GM10266 (cell line): ENCODE measurements around the gene RAB3GAP2.

ENCODE experiments used
- DNase-seq: peaks from one replicate; pipeline ENCODE4 v3.0.0; 2012; ENCODE audit errors: extremely low spot score
- TF ChIP-seq, protein P1 (sequence below): IDR thresholded peaks from 2 replicates; pipeline ENCODE4 v1.5.1; 2012; ENCODE audit warnings: mild to moderate bottlenecking, low read depth; ENCODE audit not compliant: control insufficient read depth, insufficient read depth; ENCODE audit errors: missing control alignments

The RAB3GAP2 gene

DNA sequence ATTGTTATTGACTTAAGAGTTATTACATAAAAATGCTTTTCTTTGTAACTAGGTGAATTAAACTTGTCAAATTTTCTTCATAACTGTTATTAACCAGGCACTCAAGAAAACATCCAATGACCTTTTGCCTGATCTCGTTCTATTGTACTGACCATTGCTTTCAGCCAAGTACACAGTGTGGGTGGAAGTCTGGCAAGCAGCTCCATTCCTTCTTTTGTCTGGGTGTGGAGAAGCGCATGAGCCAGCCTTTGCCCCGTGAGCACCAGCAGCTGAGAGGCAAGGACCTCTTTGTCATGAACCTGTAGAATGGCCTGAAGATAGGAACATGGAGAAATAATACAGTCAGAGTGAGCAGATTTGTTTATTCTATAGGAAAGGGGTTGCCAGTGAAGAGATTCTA is 120.8 kb downstream of the RAB3GAP2 start:
- TF ChIP-seq, protein P1, sequence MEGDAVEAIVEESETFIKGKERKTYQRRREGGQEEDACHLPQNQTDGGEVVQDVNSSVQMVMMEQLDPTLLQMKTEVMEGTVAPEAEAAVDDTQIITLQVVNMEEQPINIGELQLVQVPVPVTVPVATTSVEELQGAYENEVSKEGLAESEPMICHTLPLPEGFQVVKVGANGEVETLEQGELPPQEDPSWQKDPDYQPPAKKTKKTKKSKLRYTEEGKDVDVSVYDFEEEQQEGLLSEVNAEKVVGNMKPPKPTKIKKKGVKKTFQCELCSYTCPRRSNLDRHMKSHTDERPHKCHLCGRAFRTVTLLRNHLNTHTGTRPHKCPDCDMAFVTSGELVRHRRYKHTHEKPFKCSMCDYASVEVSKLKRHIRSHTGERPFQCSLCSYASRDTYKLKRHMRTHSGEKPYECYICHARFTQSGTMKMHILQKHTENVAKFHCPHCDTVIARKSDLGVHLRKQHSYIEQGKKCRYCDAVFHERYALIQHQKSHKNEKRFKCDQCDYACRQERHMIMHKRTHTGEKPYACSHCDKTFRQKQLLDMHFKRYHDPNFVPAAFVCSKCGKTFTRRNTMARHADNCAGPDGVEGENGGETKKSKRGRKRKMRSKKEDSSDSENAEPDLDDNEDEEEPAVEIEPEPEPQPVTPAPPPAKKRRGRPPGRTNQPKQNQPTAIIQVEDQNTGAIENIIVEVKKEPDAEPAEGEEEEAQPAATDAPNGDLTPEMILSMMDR = no peak

DNA sequence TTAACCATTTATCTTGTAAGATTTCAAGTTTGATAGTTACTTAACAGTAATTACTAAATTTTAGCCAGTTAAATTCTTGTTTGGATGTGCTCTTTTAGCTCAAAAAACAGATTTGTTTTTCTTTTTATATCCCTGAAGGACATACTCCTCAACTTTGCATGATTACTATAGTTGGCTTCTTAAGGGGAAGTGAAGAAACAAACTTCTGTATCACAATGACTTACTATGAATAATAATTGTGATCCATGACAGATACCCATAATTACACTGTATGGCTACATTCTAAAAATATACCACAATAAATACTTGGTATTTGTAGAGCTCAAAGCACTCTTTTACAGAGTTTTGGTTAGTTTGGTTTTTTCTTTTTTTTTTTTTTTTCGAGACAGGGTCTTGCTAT is 122.5 kb downstream of the RAB3GAP2 start:
- no peak for DNase-seq
- TF ChIP-seq, protein P1 = no peak

More for the DNA sequence above, 120.8 kb downstream of the RAB3GAP2 start:
- no peak for DNase-seq

DNA sequence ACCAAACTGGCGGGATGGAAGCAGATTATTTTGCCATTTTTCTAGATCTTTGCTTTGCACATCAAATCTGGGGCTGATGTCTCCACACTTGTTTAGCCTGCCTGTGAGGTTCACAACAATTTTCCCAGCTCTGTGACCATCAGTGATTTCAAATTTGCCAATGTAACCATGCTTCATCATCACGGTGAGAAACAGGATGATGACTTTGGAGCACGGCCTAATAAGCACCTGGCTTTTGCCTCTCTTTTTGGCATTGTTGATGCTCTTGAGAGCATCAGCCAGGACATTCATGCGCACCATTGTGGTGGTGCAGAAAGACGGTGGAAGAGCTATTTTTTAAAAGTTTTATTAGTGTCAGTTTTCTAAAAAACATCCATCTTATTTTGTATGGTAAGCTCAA is 128.2 kb downstream of the RAB3GAP2 start:
- TF ChIP-seq, protein P1 = no peak
- no peak for DNase-seq

DNA sequence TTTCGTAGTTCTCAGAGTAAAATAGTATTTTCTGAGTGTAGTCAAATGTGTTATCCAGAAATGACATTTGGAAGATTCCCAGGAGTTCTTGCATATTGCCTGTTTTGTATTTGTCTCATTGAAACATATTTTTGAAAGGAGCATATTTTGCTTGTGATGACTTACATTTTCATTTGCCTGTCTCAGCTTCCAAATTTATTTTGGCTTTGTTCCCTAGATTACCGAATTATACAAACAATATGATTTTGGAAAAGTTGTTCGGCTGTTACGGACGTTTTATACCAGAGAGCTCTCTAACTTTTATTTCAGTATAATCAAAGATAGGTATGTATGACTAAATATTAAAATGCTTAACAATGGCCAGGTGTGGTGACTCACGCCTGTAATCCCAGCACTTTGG is 132.3 kb downstream of the RAB3GAP2 start:
- no peak for DNase-seq
- TF ChIP-seq, protein P1 = no peak

DNA sequence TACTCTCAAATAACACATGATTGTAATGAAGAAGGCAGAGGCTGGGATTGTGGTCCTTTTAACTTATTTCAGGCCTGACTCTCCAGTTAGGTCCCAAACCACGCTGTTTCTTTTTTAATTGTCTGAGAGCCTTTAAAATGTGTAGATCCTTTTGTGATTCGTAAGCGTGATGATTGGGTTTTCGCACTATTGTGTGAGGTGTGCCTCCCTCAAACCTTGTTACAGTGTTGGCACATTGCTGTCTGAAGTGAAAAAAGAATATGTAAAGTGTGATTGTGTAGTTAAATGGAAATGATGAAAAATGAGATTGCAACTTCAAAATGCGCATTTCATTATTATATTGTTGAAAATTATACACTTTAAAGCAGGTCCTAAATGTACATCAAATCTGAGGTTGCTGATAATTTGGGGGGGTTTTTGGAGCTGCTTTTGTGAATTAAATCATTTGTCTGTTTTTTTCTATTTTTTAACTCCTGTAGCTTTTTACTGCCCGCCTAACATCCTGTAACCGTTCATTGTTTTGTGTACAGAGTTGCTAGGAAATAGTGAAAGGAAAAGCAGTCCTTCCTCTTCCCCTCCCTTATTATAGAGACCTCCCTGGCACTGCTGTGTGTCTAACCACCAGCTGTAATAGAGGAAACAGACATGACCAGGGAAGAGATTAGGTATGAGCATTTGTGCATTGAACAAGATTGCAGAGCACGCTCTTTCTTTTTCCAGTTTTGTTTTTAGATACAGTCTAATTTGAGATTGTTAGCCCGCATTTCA is 135.1 kb downstream of the RAB3GAP2 start:
- TF ChIP-seq, protein P1 = no peak
- no peak for DNase-seq

DNA sequence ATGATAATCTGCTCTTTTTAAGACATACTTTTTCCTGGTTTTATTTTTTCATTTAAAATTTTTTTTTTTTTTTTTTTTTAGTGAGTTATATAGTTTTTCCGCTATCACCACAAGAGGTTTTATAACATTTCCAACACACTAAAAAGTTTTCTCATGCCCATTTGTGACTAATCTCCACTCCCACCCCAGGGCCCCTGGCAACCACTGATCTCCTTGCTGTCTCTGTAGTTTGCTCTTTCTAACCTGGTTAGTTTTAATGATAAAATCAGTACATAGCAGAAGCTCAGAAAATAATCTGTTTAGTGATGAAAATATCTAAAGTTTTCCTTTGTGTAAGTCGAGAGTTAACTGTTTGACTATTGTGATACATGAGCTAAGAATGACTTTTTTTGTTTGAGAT is 136.5 kb downstream of the RAB3GAP2 start:
- TF ChIP-seq, protein P1 = no peak
- DNase-seq = no peak

DNA sequence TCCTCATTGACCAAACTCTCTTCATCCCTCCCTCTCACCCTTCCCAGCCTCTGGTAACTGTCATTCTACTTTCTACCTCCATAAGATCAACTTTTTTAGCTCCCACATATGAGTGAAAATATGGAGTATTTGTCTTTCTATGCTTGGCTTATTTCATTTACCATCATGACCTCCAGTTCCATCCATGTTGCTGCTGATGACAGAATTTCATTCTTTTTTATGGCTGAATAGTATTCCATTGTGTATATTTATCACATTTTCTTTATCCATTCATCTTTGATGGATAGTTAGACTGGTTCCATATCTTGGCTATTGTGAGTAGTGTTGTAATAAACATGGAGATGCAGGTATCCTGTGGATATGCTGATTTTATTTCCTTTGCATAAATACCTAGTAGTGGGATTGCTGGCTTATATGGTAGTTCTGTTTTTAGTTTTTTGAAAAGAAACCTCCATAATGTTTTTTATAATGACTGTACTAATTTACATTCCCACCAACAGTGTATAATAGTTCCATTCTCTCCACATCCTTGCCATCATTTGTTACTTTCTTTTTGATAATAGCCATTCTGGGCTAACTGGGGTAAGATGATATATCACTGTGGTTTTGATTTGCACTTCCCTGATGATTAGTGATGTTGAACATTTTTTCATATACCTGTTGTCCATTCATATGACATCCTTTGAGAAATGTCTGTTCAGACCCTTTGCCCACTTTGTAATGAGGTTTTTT is 142.6 kb downstream of the RAB3GAP2 start:
- no peak for DNase-seq
- TF ChIP-seq, protein P1 = no peak
